ENCODE results near the gene TMED10. TPM values are rescaled to one million over a fixed set of nuclear protein-coding genes. Genes with fewer than 3 reads are reported as not detected.

The TMED10 gene
- polyA plus RNA-seq, 2 of the 4 experiments (the other 2 are of a cell fraction) = 290 to 354 TPM

- CTCF ChIA-PET = interaction anchor here (0.6 to 1.6 kb wide), 4 partner anchors 9 to 234 kb away, joined by 3 to 4 read pairs (median 3); no protein-coding TSS in a partner anchor
- Histone ChIP-seq H3K4me2 (no peak overlapping the region), H3K27ac (no peak overlapping the region), H3K4me1 (no peaks in the 10 kb centered on the region), H3K4me3 (no peak overlapping the region), H3K9me3 (no peaks in the 10 kb centered on the region)
- 79% methylated on average over 4 of the region's 4 CpGs for WGBS (ENCODE audit: missing lambda C conversion rate)
- ATAC-seq = no peak
- FAIRE-seq = no peak
- TF ChIP-seq MAZ (IDR thresholded peaks at IDR 0.05; ENCODE audit: borderline replicate concordance, low read depth, low read length) (no peak), ZSCAN20 (CRISPR knock-in tag; IDR thresholded peaks at IDR 0.05) (no peak), HOXA7 (CRISPR knock-in tag; IDR thresholded peaks at IDR 0.05) (no peak), ELK1 (IDR thresholded peaks at IDR 0.05; ENCODE audit: low read depth, low read length) (no peak), RAD21 (conservative IDR thresholded peaks at IDR 0.05 in 1 of 2, IDR thresholded peaks at IDR 0.05 in 1 of 2) (no peak), NFE2L2 (conservative IDR thresholded peaks at IDR 0.05; ENCODE audit: low read length) (no peak), ESRRA (IDR thresholded peaks at IDR 0.05; ENCODE audit: borderline replicate concordance, low read length) (no peak), HOXB13 (CRISPR knock-in tag; IDR thresholded peaks at IDR 0.05; ENCODE audit: low read depth) (no peak), HES2 (IDR thresholded peaks at IDR 0.05) (no peak), KDM5A (IDR thresholded peaks at IDR 0.05) (no peak), ATOH8 (CRISPR knock-in tag; IDR thresholded peaks at IDR 0.05; ENCODE audit: low read depth) (no peak), KDM1A (IDR thresholded peaks at IDR 0.05; ENCODE audit: low read depth) (no peak), REST (IDR thresholded peaks at IDR 0.05) (no peak), ZFP36 (IDR thresholded peaks at IDR 0.05; ENCODE audit: borderline replicate concordance, partially characterized antibody) (no peak), USF2 (IDR thresholded peaks at IDR 0.05) (no peak), GATA3 (IDR thresholded peaks at IDR 0.05; ENCODE audit: borderline replicate concordance) (no peak), RNF2 (IDR thresholded peaks at IDR 0.05; ENCODE audit: borderline replicate concordance, low read depth) (no peak)
- DNase-seq (ENCODE audit: low read depth in 1 of 2, low spot score in 1 of 2) = no peak
- POLR2A ChIA-PET = no interaction called here
These were observed 80.7 kb downstream of the TMED10 start for GRCh38 chr14:75095690-75096089.

GRCh38 chr14:75094896-75095295 is 81.5 kb downstream of the TMED10 start:
- WGBS (ENCODE audit: missing lambda C conversion rate) = 85% methylated on average over 3 of the region's 3 CpGs
- ChIA-PET POLR2A (no interaction called here), CTCF (interaction anchor here (1.0 to 1.6 kb wide), 2 partner anchors 10 to 147 kb away, joined by 3 to 4 read pairs; no protein-coding TSS in a partner anchor)

More at GRCh38 chr14:75094896-75095295, 81.5 kb downstream of the TMED10 start:
- TF ChIP-seq FOSB (CRISPR knock-in tag; IDR thresholded peaks at IDR 0.05) = no peak
- TF ChIP-seq NPAS2 (CRISPR knock-in tag; IDR thresholded peaks at IDR 0.05; ENCODE audit: borderline replicate concordance) = no peak
- TF ChIP-seq POLR2A (IDR thresholded peaks at IDR 0.05; ENCODE audit: low read length) = no peak
- TF ChIP-seq CHD4 (IDR thresholded peaks at IDR 0.05; ENCODE audit: borderline replicate concordance) = no peak
- TF ChIP-seq ZFP36 (IDR thresholded peaks at IDR 0.05; ENCODE audit: borderline replicate concordance, partially characterized antibody) = no peak
- no peak for TF ChIP-seq HMGXB4 (CRISPR knock-in tag; IDR thresholded peaks at IDR 0.05; ENCODE audit: borderline replicate concordance)
- TF ChIP-seq TP53 (CRISPR knock-in tag; IDR thresholded peaks at IDR 0.05) = no peak
- no peak for TF ChIP-seq REST (IDR thresholded peaks at IDR 0.05)
- TF ChIP-seq MAZ (IDR thresholded peaks at IDR 0.05; ENCODE audit: borderline replicate concordance, low read depth, low read length) = no peak
- TF ChIP-seq RCOR1 (IDR thresholded peaks at IDR 0.05; ENCODE audit: low read depth, low read length) = no peak
- Histone ChIP-seq H3K4me2 (no peak overlapping the region), H3K4me1 (no peaks in the 10 kb centered on the region), H3K4me3 (no peak overlapping the region), H3K27ac (no peak overlapping the region), H3K9me3 (no peaks in the 10 kb centered on the region)
- FAIRE-seq (no peak), DNase-seq (ENCODE audit: low read depth in 1 of 2, low spot score in 1 of 2) (no peak), ATAC-seq (no peak)

All from A549 (cell line).